Right lobe of liver (tissue), 6 donors: ENCODE measurements around the gene BFSP1. TPM values are rescaled to one million over a fixed set of nuclear protein-coding genes. Genes with fewer than 3 reads are reported as not detected.

Experiments
- ATAC-seq, 4 donors: fragments of 200-7000 bp; cut with Tn5 transposase; one replicate each; pipeline ENCODE4 v1.9.1; 2020; ENCODE audit warnings: mild to moderate bottlenecking in 4 of 4, moderate library complexity in 4 of 4
- DNase-seq, 3 donors: peaks; one replicate each; pipeline ENCODE4 v3.0.0-alpha.2; 2020
- H3K27ac ChIP-seq, 3 donors: fragments of 200-600 bp; one replicate each; pipeline ENCODE4 v1.8.0; 2022
- H3K27me3 ChIP-seq, 2 donors: fragments of 200-600 bp; one replicate each; pipeline ENCODE4 v1.8.0; 2022
- H3K36me3 ChIP-seq, 4 donors: fragments of 200-600 bp; sonication (generic) in 1 of 4; one replicate each; pipeline versions ENCODE4 v1.5.1 to v1.8.0; 2017 to 2022; ENCODE audit warnings: control low read depth in 1 of 4
- H3K4me1 ChIP-seq, 4 donors: fragments of 200-600 bp; sonication (generic) in 1 of 4; one replicate each; pipeline versions ENCODE4 v1.5.1 to v1.8.0; 2017 to 2022; ENCODE audit warnings: control low read depth in 1 of 4
- H3K4me3 ChIP-seq, 3 donors: fragments of 200-600 bp; one replicate each; pipeline ENCODE4 v1.8.0; 2022
- H3K9me3 ChIP-seq, 4 donors: fragments of 200-600 bp; sonication (generic) in 1 of 4; one replicate each; pipeline versions ENCODE4 v1.5.1 to v1.8.0; 2017 to 2022; ENCODE audit warnings: control low read depth in 1 of 4
- POLR2A ChIP-seq: fragments of 450-650 bp; IDR thresholded peaks from one replicate; pipeline ENCODE4 v1.6.1; 2017; ENCODE audit warnings: antibody characterized with exemption, mild to moderate bottlenecking
- WGBS: methylation state at CpG from one replicate; pipeline ENCODE4 v1.1.6; 2018; ENCODE audit warnings: low coverage, low lambda C conversion rate; ENCODE audit not compliant: insufficient coverage; ENCODE audit errors: missing lambda C conversion rate; 5-methylcytosine and 5-hydroxymethylcytosine counted together
- intact Hi-C, 2 donors: fragments of 100-400 bp; cut with DNase I; formaldehyde crosslinking; loops; one replicate each; pipeline versions ENCODE4 v1.11.2 to v1.14.1; 2022
- total RNA-seq, 6 experiments: library from RNA; depleted of rRNA in 2 of 6; stranded (reverse); fragments of >200 nt in 2 of 6; fragmentation: NEBNext Ultra II Directional in 3 of 6; extraction: Animal tissue kit (Norgen Biotek cat#: 25700) in 3 of 6; gene quantifications; one replicate each; pipeline versions ENCODE4 v1.1.0 to v1.2.4, GENCODE V29; 2016 to 2023
- TF ChIP-seq, protein P1 (sequence below), 4 donors: fragments of 200-600 bp in 3 of 4; fragments of 450-650 bp in 1 of 4; IDR thresholded peaks; one replicate each; pipeline versions ENCODE4 v1.5.1 to v1.8.0; 2016 to 2022; ENCODE audit warnings: antibody characterized with exemption in 4 of 4, mild to moderate bottlenecking in 2 of 4
- donor health status: DM: no; HTN: yes; CAD: no.
- donor health status: DM: no; HTN: no; CAD: no.
- donor health status: DM: no; HTN: no; CAD: no.
- donor health status: DM: no; HTN: yes; CAD: no.
- donor health status: DM: no; HTN: yes; CAD: no.

Gene BFSP1
- total RNA-seq, 6 experiments from 2014 or later: 0.16 to 0.68 (median 0.25) TPM

DNA sequence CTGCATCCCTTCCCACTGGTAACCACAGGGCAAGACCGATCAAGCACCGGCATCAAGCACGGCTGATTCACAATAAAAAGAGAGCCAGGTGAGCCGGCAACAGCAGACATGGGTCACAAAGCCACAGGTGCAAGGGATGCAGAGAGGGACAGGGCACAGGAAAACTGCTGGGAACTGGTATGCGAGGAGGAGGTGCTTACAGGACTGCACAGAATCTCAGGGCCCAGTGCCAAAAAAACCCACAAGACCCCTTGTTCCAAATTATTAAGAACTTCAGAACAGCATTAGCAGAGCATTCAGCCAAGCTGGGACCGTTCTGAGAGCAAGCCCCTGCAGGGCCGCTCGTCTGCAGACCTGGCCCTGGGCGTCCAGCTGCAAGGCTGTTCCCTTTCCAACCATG, 35.4 kb downstream of the BFSP1 start:
- TF ChIP-seq, protein P1, sequence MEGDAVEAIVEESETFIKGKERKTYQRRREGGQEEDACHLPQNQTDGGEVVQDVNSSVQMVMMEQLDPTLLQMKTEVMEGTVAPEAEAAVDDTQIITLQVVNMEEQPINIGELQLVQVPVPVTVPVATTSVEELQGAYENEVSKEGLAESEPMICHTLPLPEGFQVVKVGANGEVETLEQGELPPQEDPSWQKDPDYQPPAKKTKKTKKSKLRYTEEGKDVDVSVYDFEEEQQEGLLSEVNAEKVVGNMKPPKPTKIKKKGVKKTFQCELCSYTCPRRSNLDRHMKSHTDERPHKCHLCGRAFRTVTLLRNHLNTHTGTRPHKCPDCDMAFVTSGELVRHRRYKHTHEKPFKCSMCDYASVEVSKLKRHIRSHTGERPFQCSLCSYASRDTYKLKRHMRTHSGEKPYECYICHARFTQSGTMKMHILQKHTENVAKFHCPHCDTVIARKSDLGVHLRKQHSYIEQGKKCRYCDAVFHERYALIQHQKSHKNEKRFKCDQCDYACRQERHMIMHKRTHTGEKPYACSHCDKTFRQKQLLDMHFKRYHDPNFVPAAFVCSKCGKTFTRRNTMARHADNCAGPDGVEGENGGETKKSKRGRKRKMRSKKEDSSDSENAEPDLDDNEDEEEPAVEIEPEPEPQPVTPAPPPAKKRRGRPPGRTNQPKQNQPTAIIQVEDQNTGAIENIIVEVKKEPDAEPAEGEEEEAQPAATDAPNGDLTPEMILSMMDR (IDR thresholded peaks at IDR 0.05): no peak
- no peak for TF ChIP-seq POLR2A

DNA sequence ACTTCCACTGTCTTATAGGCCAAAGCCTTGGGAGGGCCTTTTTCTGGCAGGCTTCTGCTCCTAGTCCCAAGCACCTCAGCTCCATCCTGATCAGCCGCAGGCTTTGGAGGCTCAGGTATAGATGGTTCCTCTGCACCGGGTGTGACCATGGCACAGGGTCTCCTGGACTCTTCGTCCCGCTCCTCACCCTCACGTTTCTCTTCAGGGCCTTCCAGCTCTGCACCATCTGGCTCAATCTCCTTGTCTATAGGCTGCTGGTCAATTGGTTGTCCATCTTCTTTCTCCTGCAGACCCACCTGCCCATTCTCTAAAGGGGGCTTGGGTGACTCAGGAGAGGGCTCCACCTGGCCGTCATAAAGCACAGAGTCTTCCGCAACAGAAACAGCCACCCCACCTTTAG, 37.0 kb downstream of the BFSP1 start:
- H3K9me3 ChIP-seq: no peaks in the 10 kb centered on the region
- H3K36me3 ChIP-seq: no peaks in the 10 kb centered on the region
- intact Hi-C loops: no loop called here
- WGBS: 87% methylated on average over 7 of the region's 7 CpGs
- no peak overlapping the region for H3K27ac ChIP-seq
- H3K27me3 ChIP-seq: no peaks in the 10 kb centered on the region
- ATAC-seq: no peak
- DNase-seq: peak in 1 of 3 donors; percentile 27
- H3K4me3 ChIP-seq: no peak overlapping the region
- no peak for TF ChIP-seq POLR2A
- TF ChIP-seq, protein P1 (IDR thresholded peaks at IDR 0.05): no peak
- H3K4me1 ChIP-seq: no peaks in the 10 kb centered on the region

More for the DNA sequence above, 35.4 kb downstream of the BFSP1 start:
- 87% methylated on average over 8 of the region's 9 CpGs for WGBS
- H3K36me3 ChIP-seq: no peaks in the 10 kb centered on the region
- intact Hi-C loops: no loop called here
- no peak overlapping the region for H3K27ac ChIP-seq
- peak in 1 of 3 donors; percentile 25 for DNase-seq
- no peak overlapping the region for H3K4me3 ChIP-seq
- no peaks in the 10 kb centered on the region for H3K27me3 ChIP-seq
- H3K4me1 ChIP-seq: no peaks in the 10 kb centered on the region
- no peak for ATAC-seq
- H3K9me3 ChIP-seq: no peaks in the 10 kb centered on the region

DNA sequence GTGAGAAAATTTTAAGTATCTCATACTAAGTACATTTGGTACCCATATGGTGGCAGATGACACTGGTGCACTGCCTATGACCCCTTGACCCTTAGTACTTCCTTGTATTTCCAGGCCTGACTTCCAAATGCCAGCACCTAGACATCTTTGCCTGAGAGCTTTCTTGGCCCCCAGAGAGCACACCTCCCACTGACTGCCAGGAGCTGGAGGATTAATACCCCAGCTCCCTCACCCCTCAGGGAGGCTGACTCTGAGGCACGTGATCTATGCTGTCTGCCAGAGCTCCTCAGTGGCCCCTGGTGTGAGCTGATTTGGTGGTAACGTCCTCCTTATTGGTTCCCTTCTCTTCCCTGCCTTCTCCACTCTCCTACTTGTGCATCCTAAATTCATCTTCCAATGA, 38.0 kb downstream of the BFSP1 start:
- Histone ChIP-seq H3K4me3 (no peak overlapping the region), H3K36me3 (no peaks in the 10 kb centered on the region), H3K27ac (no peak overlapping the region), H3K9me3 (no peaks in the 10 kb centered on the region), H3K27me3 (no peaks in the 10 kb centered on the region), H3K4me1 (no peaks in the 10 kb centered on the region)
- intact Hi-C loops: no loop called here
- TF ChIP-seq POLR2A: no peak
- TF ChIP-seq, protein P1 (IDR thresholded peaks at IDR 0.05): no peak
- WGBS: 89% methylated on average over 1 of the region's 2 CpGs
- DNase-seq (peak in 1 of 3 donors; percentile 9), ATAC-seq (no peak)

DNA sequence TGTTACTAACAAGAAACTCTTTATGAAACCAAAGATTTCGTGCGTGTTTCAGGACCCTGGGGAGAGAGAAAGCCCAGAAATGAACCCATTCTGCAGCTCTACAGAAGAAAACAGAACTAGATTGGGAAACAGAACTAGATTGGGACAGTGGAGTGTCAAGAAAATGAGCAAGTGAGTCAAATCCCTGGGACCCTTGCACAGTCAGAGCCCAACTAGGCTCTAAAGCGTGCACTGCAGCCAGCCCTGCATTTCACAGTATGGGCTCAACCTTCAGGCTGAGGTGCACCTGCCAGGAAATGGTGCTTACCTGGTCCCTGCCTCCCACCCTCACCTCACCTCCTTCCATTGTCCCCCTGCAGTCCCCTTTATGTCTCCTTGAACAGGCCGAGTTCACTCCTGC, 39.7 kb downstream of the BFSP1 start:
- Histone ChIP-seq H3K9me3 (no peaks in the 10 kb centered on the region), H3K4me3 (no peak overlapping the region), H3K27me3 (no peaks in the 10 kb centered on the region), H3K36me3 (no peaks in the 10 kb centered on the region), H3K27ac (no peak overlapping the region), H3K4me1 (no peaks in the 10 kb centered on the region)
- intact Hi-C loops: no loop called here
- no peak for DNase-seq
- TF ChIP-seq, protein P1 (IDR thresholded peaks at IDR 0.05): no peak
- no peak for TF ChIP-seq POLR2A
- no peak for ATAC-seq
- 92% methylated on average over 2 of the region's 4 CpGs for WGBS

DNA sequence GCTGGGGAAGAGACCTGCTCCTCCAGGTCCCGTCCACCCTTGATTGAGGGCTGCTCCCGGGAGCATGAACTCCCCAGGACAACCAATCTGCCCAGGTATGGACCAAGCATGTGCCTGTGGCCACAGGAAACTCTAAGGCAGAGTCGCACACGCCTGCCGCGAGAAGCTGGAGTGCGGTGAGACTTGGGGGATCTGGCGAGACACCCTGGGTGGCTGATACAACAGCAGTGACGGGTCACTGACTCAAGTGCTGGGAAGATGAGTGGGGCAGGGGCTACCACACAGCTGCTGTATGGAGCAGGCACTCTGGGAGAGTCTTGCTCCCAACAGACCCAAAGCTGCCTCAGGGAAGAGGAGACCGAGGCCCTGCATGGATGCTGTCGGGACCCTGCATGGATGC, 40.1 kb downstream of the BFSP1 start:
- H3K27me3 ChIP-seq: no peaks in the 10 kb centered on the region
- no peaks in the 10 kb centered on the region for H3K36me3 ChIP-seq
- ATAC-seq (no peak), DNase-seq (peak in 1 of 3 donors; percentile 26)
- H3K9me3 ChIP-seq: no peaks in the 10 kb centered on the region
- intact Hi-C loops: no loop called here
- TF ChIP-seq, protein P1 (IDR thresholded peaks at IDR 0.05): no peak
- no peak for TF ChIP-seq POLR2A
- no peak overlapping the region for H3K27ac ChIP-seq
- no peak overlapping the region for H3K4me3 ChIP-seq
- no peaks in the 10 kb centered on the region for H3K4me1 ChIP-seq
- WGBS: 87% methylated on average over 3 of the region's 11 CpGs
